Astrocyte of the cerebellum (primary cell): Measurements from ENCODE around the gene ARMH1.

ENCODE experiments used
- DNase-seq: peaks from one replicate; pipeline ENCODE4 v3.0.0-alpha.2; 2011; ENCODE audit warnings: low read depth
- H3K4me3 ChIP-seq: 2 replicates; pipeline ENCODE4 v1.5.1; 2011; ENCODE audit warnings: mild to moderate bottlenecking, low read depth, low read length, moderate library complexity
- in situ Hi-C: cut with HindIII; loops from 2 replicates; pipeline ENCODE4 v1.10.0; 2017; ENCODE audit warnings: low sequenced_read_pairs
- TF ChIP-seq, protein P1 (sequence below): IDR thresholded peaks from 2 replicates; pipeline ENCODE4 v1.5.1; 2012; ENCODE audit warnings: low read length, low read depth, moderate library complexity, mild to moderate bottlenecking; ENCODE audit errors: missing control alignments

ARMH1 gene

DNA sequence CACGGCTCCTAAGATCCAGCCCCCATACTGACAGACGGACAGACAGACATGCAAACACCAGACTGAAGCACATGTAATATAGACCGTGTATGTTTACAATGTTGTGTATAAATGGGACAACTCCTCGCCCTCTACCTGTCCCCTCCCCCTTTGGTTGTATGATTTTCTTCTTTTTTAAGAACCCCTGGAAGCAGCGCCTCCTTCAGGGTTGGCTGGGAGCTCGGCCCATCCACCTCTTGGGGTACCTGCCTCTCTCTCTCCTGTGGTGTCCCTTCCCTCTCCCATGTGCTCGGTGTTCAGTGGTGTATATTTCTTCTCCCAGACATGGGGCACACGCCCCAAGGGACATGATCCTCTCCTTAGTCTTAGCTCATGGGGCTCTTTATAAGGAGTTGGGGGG lies 23.4 kb upstream of the ARMH1 start:
- TF ChIP-seq, protein P1, sequence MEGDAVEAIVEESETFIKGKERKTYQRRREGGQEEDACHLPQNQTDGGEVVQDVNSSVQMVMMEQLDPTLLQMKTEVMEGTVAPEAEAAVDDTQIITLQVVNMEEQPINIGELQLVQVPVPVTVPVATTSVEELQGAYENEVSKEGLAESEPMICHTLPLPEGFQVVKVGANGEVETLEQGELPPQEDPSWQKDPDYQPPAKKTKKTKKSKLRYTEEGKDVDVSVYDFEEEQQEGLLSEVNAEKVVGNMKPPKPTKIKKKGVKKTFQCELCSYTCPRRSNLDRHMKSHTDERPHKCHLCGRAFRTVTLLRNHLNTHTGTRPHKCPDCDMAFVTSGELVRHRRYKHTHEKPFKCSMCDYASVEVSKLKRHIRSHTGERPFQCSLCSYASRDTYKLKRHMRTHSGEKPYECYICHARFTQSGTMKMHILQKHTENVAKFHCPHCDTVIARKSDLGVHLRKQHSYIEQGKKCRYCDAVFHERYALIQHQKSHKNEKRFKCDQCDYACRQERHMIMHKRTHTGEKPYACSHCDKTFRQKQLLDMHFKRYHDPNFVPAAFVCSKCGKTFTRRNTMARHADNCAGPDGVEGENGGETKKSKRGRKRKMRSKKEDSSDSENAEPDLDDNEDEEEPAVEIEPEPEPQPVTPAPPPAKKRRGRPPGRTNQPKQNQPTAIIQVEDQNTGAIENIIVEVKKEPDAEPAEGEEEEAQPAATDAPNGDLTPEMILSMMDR = no peak
- DNase-seq = no peak
- no peak overlapping the region for H3K4me3 ChIP-seq
- in situ Hi-C loops = no loop called here

DNA sequence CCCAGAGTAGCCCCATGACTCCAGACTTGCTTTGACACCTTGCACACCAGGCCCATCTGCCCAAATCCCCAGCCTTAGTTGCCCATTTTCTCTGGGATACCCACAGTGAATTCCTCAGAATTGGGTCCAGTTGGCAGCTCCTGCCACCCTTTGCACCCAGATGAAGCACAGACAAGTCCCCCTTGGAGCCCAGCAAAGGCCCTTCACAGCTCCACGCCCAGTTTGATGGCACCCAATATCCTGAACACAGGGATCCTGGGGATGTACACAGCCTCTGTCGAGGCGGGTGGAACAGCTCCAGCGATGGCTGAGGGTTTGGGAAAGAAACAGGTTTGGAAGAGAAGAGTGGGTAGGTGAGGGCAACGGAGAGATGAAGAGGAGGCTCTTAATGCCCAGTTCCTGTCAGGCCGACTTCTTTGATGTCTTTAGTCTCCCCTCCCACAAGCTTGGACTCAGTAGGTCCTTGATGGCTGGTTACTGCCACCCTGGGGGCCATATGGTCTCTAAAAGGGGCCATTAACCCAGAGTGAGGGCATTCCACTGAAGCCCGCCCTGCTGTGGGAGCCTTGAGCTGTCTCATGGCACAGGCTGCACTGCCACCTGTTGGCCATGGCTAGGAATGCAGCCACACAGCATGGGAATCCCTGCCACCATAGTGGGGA lies 21.9 kb upstream of the ARMH1 start:
- TF ChIP-seq, protein P1 = peak; percentile 97
- DNase-seq = peak; percentile 29
- in situ Hi-C loops = no loop called here
- H3K4me3 ChIP-seq = no peak overlapping the region

DNA sequence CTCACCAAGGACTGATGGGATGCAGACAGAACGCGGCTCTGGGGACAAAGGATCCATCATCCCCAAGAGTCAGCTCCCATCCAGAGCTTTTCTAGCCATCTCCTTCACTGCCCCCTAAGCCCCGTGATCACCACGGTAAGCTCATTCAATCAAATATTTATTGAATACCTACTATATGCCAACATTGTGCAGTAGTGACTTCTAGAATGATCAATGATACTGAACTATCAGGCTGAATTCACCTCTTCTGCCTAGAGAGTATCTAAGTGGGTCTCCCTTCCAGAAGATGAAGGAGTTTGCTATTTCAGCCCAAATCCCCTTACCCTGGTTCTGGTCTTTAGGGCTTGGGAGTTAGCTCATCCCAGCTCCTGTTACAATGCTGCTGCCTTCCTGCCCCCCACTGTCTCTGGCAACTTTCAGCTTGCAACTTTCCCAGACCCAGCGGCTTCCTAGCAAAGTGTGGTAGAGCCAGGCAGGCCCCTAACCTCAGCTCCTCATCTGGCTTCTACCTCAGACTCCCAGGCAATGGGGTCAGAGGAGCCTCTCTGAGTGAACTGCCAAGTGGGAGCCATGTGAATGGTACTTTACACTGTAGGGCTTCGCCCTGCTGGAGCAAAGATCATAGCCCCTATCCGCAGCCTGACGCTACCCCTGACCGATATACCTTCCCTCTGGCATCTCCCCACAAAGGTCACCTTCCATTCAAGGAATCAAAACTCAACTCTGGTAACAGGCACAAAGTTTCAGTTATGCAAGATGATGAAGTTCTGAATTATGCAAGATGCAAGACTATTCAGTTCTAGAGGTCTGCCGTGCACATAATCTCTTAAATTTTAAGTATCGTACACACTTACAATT lies 21.2 kb upstream of the ARMH1 start:
- in situ Hi-C loops = no loop called here
- TF ChIP-seq, protein P1 = no peak

DNA sequence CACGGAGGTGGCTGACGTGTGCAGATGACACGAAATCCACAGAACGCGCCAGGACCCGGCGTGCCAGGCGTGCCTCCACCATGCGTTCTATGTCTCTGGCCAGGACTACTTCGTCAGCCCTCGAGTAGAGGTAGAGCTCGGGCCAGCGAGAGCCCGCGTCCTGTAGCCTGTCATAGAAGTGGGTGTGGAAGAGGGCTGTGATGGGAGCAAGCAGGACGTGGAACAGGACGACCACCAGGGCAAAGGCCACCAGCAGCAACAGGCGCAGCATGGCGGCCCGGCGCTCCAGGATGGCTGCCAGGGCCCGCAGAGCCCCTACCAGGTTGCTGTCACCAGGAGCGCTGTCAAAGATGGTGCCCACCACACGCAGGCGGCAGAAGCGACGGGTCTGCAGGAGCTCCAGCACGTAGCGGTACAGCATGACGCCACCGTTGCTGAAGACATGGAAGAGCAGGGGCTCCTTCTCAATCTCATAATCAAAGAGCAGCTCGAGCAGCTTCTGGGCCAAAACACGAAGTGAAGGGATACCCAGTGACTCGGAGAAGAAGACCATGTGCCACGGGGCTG lies 19.8 kb upstream of the ARMH1 start:
- in situ Hi-C loops = no loop called here
- no peak for DNase-seq
- TF ChIP-seq, protein P1 = no peak
- H3K4me3 ChIP-seq = no peak overlapping the region

More for the DNA sequence above, 21.2 kb upstream of the ARMH1 start:
- no peak overlapping the region for H3K4me3 ChIP-seq
- no peak for DNase-seq

DNA sequence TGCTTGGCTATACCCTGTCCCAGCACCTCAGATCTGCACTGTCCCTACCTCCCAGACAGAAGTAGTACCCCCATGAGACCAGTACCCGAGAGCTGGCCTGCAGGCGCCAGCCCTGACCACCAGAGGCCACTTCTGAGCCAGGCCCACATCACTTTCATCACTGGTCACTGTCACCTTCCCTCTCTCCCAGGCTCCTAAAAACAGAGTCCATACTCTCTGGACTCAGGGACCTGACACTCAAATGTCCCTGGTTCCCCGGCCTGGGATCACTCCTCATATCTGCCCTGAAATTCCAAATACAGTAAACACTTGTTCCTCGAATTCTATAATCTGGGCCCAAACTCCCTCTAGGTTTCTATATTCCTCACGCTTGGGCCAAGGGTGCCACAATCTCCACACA lies 18.9 kb upstream of the ARMH1 start:
- in situ Hi-C loops = no loop called here
- DNase-seq = no peak
- TF ChIP-seq, protein P1 = peak; percentile 97
- H3K4me3 ChIP-seq = no peak overlapping the region

DNA sequence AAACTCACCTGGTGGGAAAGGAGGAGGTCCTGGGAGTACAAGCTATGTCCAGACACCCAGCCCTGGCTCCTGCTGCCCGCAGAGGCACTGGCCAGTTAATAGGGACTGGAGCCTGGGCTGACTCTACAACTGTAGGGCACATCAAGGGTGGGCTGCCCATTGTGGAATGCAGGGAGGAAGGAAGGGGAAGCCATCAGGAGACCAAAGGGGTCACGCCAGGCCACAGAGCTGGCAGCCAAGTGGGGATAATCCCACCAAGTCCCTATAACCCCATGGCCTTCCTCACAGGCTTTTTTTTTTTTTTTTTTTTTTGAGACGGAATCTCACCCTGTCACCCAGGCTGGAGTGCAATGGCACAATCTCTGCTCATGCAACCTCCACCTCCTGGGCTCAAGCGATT lies 14.9 kb upstream of the ARMH1 start:
- in situ Hi-C loops = no loop called here
- no peak for DNase-seq
- no peak overlapping the region for H3K4me3 ChIP-seq
- TF ChIP-seq, protein P1 = no peak
